HG03469 (cell line): Measurements from ENCODE around the gene LMF1.
"Not testable (repeated sequence)": the region's sequence is repeated elsewhere in the genome, so short reads cannot be mapped to it uniquely, and the experiment has no call there.

Experiments used
- ATAC-seq: cut with Tn5 transposase; IDR thresholded peaks from one replicate; pipeline ENCODE4 v1.9.1; 2021; ENCODE audit warnings: mild to moderate bottlenecking, moderate library complexity, moderate number of reproducible peaks; ENCODE audit not compliant: unreplicated experiment

LMF1 gene

GRCh38 chr16:873243-873661 lies 97.5 kb downstream of the LMF1 start:
- no peak for ATAC-seq

- no peak for ATAC-seq
Measured at GRCh38 chr16:872436-873242, 98.1 kb downstream of the LMF1 start.

- no peak for ATAC-seq
Measured at GRCh38 chr16:871562-872345, 99.0 kb downstream of the LMF1 start.

- no peak for ATAC-seq
Measured at GRCh38 chr16:870856-871561, 99.8 kb downstream of the LMF1 start.

- no peak for ATAC-seq
Measured at GRCh38 chr16:869823-870641, 100.8 kb downstream of the LMF1 start.

- ATAC-seq: no peak
Measured at GRCh38 chr16:868846-869822, 101.7 kb downstream of the LMF1 start.

GRCh38 chr16:868386-868755 lies 102.4 kb downstream of the LMF1 start:
- no peak for ATAC-seq

GRCh38 chr16:867421-868385 lies 103.1 kb downstream of the LMF1 start:
- ATAC-seq: no peak

- ATAC-seq: no peak
Measured at GRCh38 chr16:866252-866896, 104.4 kb downstream of the LMF1 start.

GRCh38 chr16:865026-865425 lies 105.8 kb downstream of the LMF1 start:
- ATAC-seq: no peak

- no peak for ATAC-seq
Measured at GRCh38 chr16:861446-861845, 109.3 kb downstream of the LMF1 start.

GRCh38 chr16:860891-861290 lies 109.9 kb downstream of the LMF1 start:
- ATAC-seq: no peak

- not testable (repeated sequence) for ATAC-seq
Measured at GRCh38 chr16:858971-859370, 111.8 kb downstream of the LMF1 start.

GRCh38 chr16:858441-858840 lies 112.3 kb downstream of the LMF1 start:
- ATAC-seq: not testable (repeated sequence)

- ATAC-seq: no peak
Measured at GRCh38 chr16:856811-857210, 114.0 kb downstream of the LMF1 start.

- ATAC-seq: no peak
Measured at GRCh38 chr16:856101-856500, 114.7 kb downstream of the LMF1 start.

GRCh38 chr16:855471-855870 lies 115.3 kb downstream of the LMF1 start:
- no peak for ATAC-seq
